Adrenal gland (tissue), 12 donors: Measurements from ENCODE around the gene ATG9B. TPM values are rescaled to one million over a fixed set of nuclear protein-coding genes. Genes with fewer than 3 reads are reported as not detected.

Source experiments
- DNase-seq, 7 donors: peaks; one replicate each; pipeline ENCODE4 v3.0.0-alpha.2; 2019 to 2020
- H3K27ac ChIP-seq, 5 donors: fragments of 200-600 bp; sonication (generic) in 4 of 5; 1 replicate in 3 of 5; 2 replicates in 2 of 5; pipeline versions ENCODE4 v1.5.1 to v1.8.0; 2016 to 2020; ENCODE audit warnings: mild to moderate bottlenecking in 1 of 5
- H3K27me3 ChIP-seq: fragments of 200-600 bp; 2 replicates; pipeline ENCODE4 v1.8.0; 2021
- H3K36me3 ChIP-seq, 2 donors: fragments of 200-600 bp; replicated peaks in 1 of 2; 1 replicate in 1 of 2; 2 replicates in 1 of 2; pipeline versions ENCODE4 v1.5.1 to v1.8.0; 2018 to 2022
- H3K4me1 ChIP-seq, 2 donors: fragments of 200-600 bp; replicated peaks in 1 of 2; 1 replicate in 1 of 2; 2 replicates in 1 of 2; pipeline versions ENCODE4 v1.5.1 to v1.8.0; 2018 to 2021
- H3K4me3 ChIP-seq, 4 donors: fragments of 200-600 bp; sonication (generic) in 3 of 4; one replicate each; pipeline ENCODE4 v1.5.1; 2016 to 2018
- H3K9me3 ChIP-seq, 3 donors: fragments of 200-600 bp; sonication (generic) in 1 of 3; replicated peaks in 1 of 3; 1 replicate in 2 of 3; 2 replicates in 1 of 3; pipeline versions ENCODE4 v1.5.1 to v1.8.0; 2016 to 2021
- POLR2A ChIP-seq, 2 donors: fragments of 450-650 bp; IDR thresholded peaks; one replicate each; pipeline ENCODE4 v1.6.1; 2017; ENCODE audit warnings: antibody characterized with exemption in 2 of 2, mild to moderate bottlenecking in 2 of 2, moderate library complexity in 1 of 2
- WGBS, 4 donors: extraction: QIAGEN DNeasy Blood & Tissue Kit in 2 of 4; methylation state at CpG; one replicate each; pipeline versions ENCODE4 v1.1.5 to v1.1.7; 2013 to 2017; 5-methylcytosine and 5-hydroxymethylcytosine counted together
- intact Hi-C, 2 donors: fragments of 100-400 bp; cut with DNase I; formaldehyde crosslinking; loops; one replicate each; pipeline versions ENCODE4 v1.14.1 to v1.15.0; 2022 to 2023
- polyA plus RNA-seq, 3 donors: library from polyadenylated mRNA; stranded (reverse); fragments of 200-250 nt in 2 of 3; fragments of 350-450 nt in 1 of 3; fragmentation: Illumina TruSeq in 1 of 3; extraction: RNeasy Lipid Tissue Mini Kit (QIAGEN cat#74804) in 1 of 3; gene quantifications; one replicate each; pipeline ENCODE4 v1.2.3, GENCODE V29; 2013 to 2014
- total RNA-seq, 9 donors: library from RNA; depleted of rRNA in 4 of 9; stranded (reverse); fragments of >200 nt in 4 of 9; fragments of 120-200 nt in 1 of 9; fragmentation: NEBNext Ultra II Directional in 1 of 9; extraction: Animal tissue kit (Norgen Biotek cat#: 25700) in 1 of 9; gene quantifications; one replicate each; pipeline versions ENCODE4 v1.1.0 to v1.2.4, GENCODE V29; 2013 to 2023
- TF ChIP-seq, protein P1 (sequence below), 6 experiments: fragments of 450-650 bp in 4 of 6; fragments of 200-600 bp in 2 of 6; sonication (generic) in 1 of 6; IDR thresholded peaks; 1 replicate in 5 of 6; 2 replicates in 1 of 6; pipeline versions ENCODE4 v1.5.1 to v1.8.0; 2016 to 2021; ENCODE audit warnings: antibody characterized with exemption in 6 of 6, mild to moderate bottlenecking in 2 of 6, moderate library complexity in 1 of 6
- donor health status: healthy with polysubstance abuse.
- donor health status: Bipolar disorder and iron deficiency.
- donor health status: DM: yes; HTN: yes; CAD: no.
- donor health status: DM: no; HTN: no; CAD: no.
- donor health status: DM: no; HTN: no; CAD: no.
- donor health status: DM: yes; HTN: yes; CAD: no.

The ATG9B gene
- total and polyA plus RNA-seq, 12 donors, result 0.23 to 7.8 (median 0.46) TPM; not detected in 2

DNA sequence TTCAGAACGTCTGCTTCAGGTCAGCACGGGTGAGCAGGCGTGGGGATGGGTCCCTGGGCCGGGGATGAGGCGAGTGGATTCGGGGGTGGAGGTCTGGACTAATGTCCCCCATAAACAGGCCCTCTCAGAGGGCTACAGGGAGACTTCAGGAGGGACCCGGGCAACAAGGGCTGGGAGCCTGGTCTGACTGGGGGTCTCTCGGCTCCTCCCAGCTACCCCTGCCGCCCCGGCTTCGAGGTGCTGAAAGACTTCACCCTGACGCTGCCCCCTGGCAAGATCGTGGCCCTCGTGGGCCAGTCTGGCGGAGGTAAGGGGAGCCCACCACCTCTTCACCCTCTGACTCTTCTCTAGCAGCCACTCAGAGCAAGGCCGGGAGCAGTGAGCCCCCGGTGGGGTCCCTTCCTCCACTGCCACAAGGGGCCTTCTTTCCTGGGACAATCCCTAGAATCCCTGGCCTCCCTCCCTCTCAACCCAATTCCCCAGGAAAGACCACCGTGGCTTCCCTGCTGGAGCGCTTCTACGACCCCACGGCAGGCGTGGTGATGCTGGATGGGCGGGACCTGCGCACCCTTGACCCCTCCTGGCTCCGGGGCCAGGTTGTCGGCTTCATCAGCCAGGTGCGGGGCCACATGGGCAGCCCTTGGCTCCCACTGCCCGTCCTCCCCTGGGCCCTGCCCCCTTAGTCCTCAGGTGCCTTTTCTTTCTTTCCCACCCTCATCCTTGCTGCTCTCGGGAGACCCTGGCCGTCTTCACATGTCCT is 16.5 kb upstream of the ATG9B start:
- Histone ChIP-seq H3K36me3 (peaks cover 0 to 29% of the 10 kb centered on the region in 2 donors), H3K4me1 (peaks cover 13 to 17% of the 10 kb centered on the region in 2 donors), H3K4me3 (no peak overlapping the region), H3K27ac (no peak overlapping the region), H3K9me3 (no peaks in the 10 kb centered on the region), H3K27me3 (no peaks in the 10 kb centered on the region)
- DNase-seq, result no peak
- TF ChIP-seq POLR2A (IDR thresholded peaks at IDR 0.05), result no peak
- TF ChIP-seq, protein P1, sequence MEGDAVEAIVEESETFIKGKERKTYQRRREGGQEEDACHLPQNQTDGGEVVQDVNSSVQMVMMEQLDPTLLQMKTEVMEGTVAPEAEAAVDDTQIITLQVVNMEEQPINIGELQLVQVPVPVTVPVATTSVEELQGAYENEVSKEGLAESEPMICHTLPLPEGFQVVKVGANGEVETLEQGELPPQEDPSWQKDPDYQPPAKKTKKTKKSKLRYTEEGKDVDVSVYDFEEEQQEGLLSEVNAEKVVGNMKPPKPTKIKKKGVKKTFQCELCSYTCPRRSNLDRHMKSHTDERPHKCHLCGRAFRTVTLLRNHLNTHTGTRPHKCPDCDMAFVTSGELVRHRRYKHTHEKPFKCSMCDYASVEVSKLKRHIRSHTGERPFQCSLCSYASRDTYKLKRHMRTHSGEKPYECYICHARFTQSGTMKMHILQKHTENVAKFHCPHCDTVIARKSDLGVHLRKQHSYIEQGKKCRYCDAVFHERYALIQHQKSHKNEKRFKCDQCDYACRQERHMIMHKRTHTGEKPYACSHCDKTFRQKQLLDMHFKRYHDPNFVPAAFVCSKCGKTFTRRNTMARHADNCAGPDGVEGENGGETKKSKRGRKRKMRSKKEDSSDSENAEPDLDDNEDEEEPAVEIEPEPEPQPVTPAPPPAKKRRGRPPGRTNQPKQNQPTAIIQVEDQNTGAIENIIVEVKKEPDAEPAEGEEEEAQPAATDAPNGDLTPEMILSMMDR (IDR thresholded peaks at IDR 0.05), result no peak
- intact Hi-C loops, result no loop called here
- WGBS, 4 donors, result 89 to 93% (median 92%) methylated on average over 23 to 30 of the region's 30 CpGs

GRCh38 chr7:151039850-151040548 is 15.7 kb upstream of the ATG9B start:
- Histone ChIP-seq H3K27me3 (no peaks in the 10 kb centered on the region), H3K9me3 (no peaks in the 10 kb centered on the region), H3K36me3 (peaks cover 0 to 37% of the 10 kb centered on the region in 2 donors), H3K4me3 (no peak overlapping the region), H3K27ac (peak overlapping the region in 2 of 5 donors; percentile 87 to 89), H3K4me1 (peaks cover 13 to 17% of the 10 kb centered on the region in 2 donors)
- TF ChIP-seq, protein P1 (IDR thresholded peaks at IDR 0.05), result no peak
- TF ChIP-seq POLR2A (IDR thresholded peaks at IDR 0.05), result no peak
- WGBS, 4 donors, result 60 to 67% (median 64%) methylated on average over 14 to 18 of the region's 18 CpGs
- intact Hi-C loops, result no loop called here
- no peak for DNase-seq

DNA sequence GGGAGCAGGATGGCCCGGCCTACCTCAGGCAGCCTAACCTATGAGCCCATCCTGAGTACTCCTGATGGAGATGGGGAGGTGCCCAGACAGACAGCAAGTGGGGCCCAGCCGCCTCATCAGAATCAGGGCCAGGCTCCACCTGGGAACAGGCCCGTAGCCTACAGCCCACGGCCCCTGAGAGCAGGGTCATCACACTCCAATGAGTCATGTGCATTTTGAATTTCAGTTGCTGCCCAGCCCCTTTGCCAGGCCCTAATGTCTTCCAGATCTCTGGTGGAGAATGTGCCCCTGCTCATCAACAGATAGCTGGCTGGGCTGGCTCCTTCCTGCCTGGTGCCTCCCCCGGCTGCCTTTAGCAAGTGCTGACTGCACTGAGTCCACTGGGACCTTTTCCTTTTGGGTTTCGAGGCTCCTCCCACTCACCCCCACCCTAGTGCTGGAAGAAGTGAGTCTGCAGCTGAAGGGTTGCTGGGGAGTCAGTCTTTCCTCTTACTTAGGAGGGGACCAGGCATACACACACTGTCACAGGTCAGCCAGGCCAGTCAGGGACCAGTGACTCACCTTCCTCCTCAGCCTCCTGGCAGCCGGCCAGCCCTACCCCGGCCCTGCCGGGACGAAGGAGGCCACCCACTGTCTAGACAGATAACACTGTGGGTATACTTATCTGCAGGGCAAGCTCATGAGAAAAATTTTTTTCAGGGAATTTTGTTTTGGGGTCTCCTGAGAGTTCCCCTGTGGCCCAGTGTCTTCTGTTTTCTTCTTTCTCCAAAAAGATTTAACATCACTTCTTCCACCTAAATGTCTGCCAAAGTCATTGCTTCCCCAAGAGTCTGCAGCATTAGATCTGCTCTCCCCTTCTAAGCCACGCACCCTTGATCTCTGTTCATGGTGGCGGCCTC is 14.9 kb upstream of the ATG9B start:
- peaks cover 0 to 39% of the 10 kb centered on the region in 2 donors for H3K36me3 ChIP-seq
- no peaks in the 10 kb centered on the region for H3K27me3 ChIP-seq
- no peaks in the 10 kb centered on the region for H3K9me3 ChIP-seq
- 15 to 30% (median 22%) methylated on average over 8 to 12 of the region's 12 CpGs for WGBS, 4 donors
- H3K27ac ChIP-seq, result peak overlapping the region in 4 of 5 donors; percentile 62 to 89 (median 79)
- no peak overlapping the region for H3K4me3 ChIP-seq
- DNase-seq, result peak; percentile 91 to 97 (median 95)
- H3K4me1 ChIP-seq, result peaks cover 13 to 17% of the 10 kb centered on the region in 2 donors
- TF ChIP-seq, protein P1 (IDR thresholded peaks at IDR 0.05), result no peak
- peak in 1 of 2 donors; percentile 75 for TF ChIP-seq POLR2A (IDR thresholded peaks at IDR 0.05)
- intact Hi-C loops, result no loop called here
